IMR-90 (cell line): ENCODE results near the gene DISP2. TPM values are rescaled to one million over a fixed set of nuclear protein-coding genes. Genes with fewer than 3 reads are reported as not detected.
A peak's percentile ranks its signal among the peaks of the same experiment; 100 is the strongest.

Source experiments
- ATAC-seq: fragments of 200-7000 bp; cut with Tn5 transposase; 2 replicates; pipeline ENCODE4 v1.9.1; 2020; ENCODE audit warnings: low read depth, mild to moderate bottlenecking, moderate library complexity
- BruUV-seq: library from RNA; stranded (reverse); fragments of 400-500 nt; replicated peaks from 2 replicates; lab custom pipeline; 2021; lab: Mats Ljungman, UMichigan
- CTCF ChIA-PET: fragments of 300-600 bp; formaldehyde crosslinking; extraction: SDS; loops from one replicate; lab custom pipeline; 2021; ENCODE audit warnings: antibody characterized with exemption; lab: Yijun Ruan, JAX
- POLR2A ChIA-PET: fragments of 300-600 bp; sonication (Branson Sonifier 250); formaldehyde crosslinking; loops from one replicate; lab custom pipeline; 2022; ENCODE audit warnings: antibody characterized with exemption; ENCODE audit not compliant: unreplicated experiment; lab: Charles Lee
- DNase-seq: peaks from one replicate; pipeline ENCODE4 v3.0.0; 2013
- H2AFZ ChIP-seq: replicated peaks from 2 replicates; pipeline ENCODE3; 2013; ENCODE audit warnings: low read length, mild to moderate bottlenecking; ENCODE audit not compliant: poor library complexity
- H2AK5ac ChIP-seq: 2 replicates; pipeline ENCODE4 v1.6.1; 2013; ENCODE audit warnings: low read depth, low read length, inconsistent platforms
- H2AK9ac ChIP-seq: replicated peaks from 2 replicates; pipeline ENCODE3; 2013; ENCODE audit warnings: mild to moderate bottlenecking, low read depth, low read length, moderate library complexity; ENCODE audit not compliant: poor library complexity
- H2BK120ac ChIP-seq: 2 replicates; pipeline ENCODE4 v1.6.1; 2013; ENCODE audit warnings: low read depth, low read length, inconsistent platforms
- H2BK15ac ChIP-seq: 3 replicates; pipeline ENCODE4 v1.6.1; 2013; ENCODE audit warnings: low read depth, low read length, inconsistent platforms
- H2BK20ac ChIP-seq: 2 replicates; pipeline ENCODE4 v1.6.1; 2013; ENCODE audit warnings: low read depth, mild to moderate bottlenecking, inconsistent platforms, low read length, moderate library complexity
- H2BK5ac ChIP-seq: 2 replicates; pipeline ENCODE4 v1.6.1; 2013; ENCODE audit warnings: mild to moderate bottlenecking, low read depth, low read length, inconsistent platforms; ENCODE audit not compliant: poor library complexity, severe bottlenecking
- H3K14ac ChIP-seq: replicated peaks from 2 replicates; pipeline ENCODE4 v1.6.1; 2013; ENCODE audit warnings: low read depth, low read length, inconsistent platforms
- H3K18ac ChIP-seq: 2 replicates; pipeline ENCODE4 v1.6.1; 2013; ENCODE audit warnings: low read depth, low read length, control low read depth
- H3K23ac ChIP-seq: 2 replicates; pipeline ENCODE4 v1.6.1; 2013; ENCODE audit warnings: low read depth, low read length, inconsistent platforms
- H3K27ac ChIP-seq: 2 replicates; pipeline ENCODE4 v1.5.1; 2013; ENCODE audit warnings: mild to moderate bottlenecking, control low read depth, low read length; ENCODE audit not compliant: insufficient read depth
- H3K27me3 ChIP-seq: 2 replicates; pipeline ENCODE4 v1.6.1; 2013; ENCODE audit warnings: low read length; ENCODE audit not compliant: control insufficient read depth, insufficient read depth
- H3K36me3 ChIP-seq: 2 replicates; pipeline ENCODE4 v1.6.1; 2013; ENCODE audit warnings: low read length, mixed read lengths; ENCODE audit not compliant: control insufficient read depth, insufficient read depth
- H3K4ac ChIP-seq: 2 replicates; pipeline ENCODE4 v1.6.1; 2013; ENCODE audit warnings: low read depth, low read length, inconsistent platforms
- H3K4me1 ChIP-seq: 2 replicates; pipeline ENCODE4 v1.6.1; 2013; ENCODE audit warnings: low read length, mixed read lengths; ENCODE audit not compliant: control insufficient read depth, insufficient read depth
- H3K4me2 ChIP-seq: 2 replicates; pipeline ENCODE4 v1.6.1; 2013; ENCODE audit warnings: low read depth, mild to moderate bottlenecking, control low read depth, low read length, moderate library complexity
- H3K4me3 ChIP-seq: 2 replicates; pipeline ENCODE4 v1.5.1; 2013; ENCODE audit warnings: low read depth, mild to moderate bottlenecking, control low read depth, low read length, moderate library complexity; ENCODE audit not compliant: insufficient read depth
- H3K56ac ChIP-seq: 2 replicates; pipeline ENCODE4 v1.6.1; 2013; ENCODE audit warnings: low read length, inconsistent platforms; ENCODE audit not compliant: insufficient read depth; ENCODE audit errors: extremely low read depth
- H3K79me1 ChIP-seq, 2 experiments: 2 replicates each; pipeline ENCODE4 v1.6.1; 2013; ENCODE audit warnings: low read length in 2 of 2, inconsistent platforms in 1 of 2, low read depth in 1 of 2
- H3K9ac ChIP-seq: 2 replicates; pipeline ENCODE4 v1.6.1; 2013; ENCODE audit warnings: low read depth, low read length, control low read depth
- H3K9me1 ChIP-seq: 2 replicates; pipeline ENCODE4 v1.6.1; 2013; ENCODE audit warnings: low read length, inconsistent platforms; ENCODE audit not compliant: insufficient read depth
- H3K9me3 ChIP-seq: 2 replicates; pipeline ENCODE4 v1.6.1; 2013; ENCODE audit warnings: low read length; ENCODE audit not compliant: control insufficient read depth, insufficient read depth
- H4K20me1 ChIP-seq: 2 replicates; pipeline ENCODE4 v1.6.1; 2013; ENCODE audit warnings: low read length, inconsistent platforms; ENCODE audit not compliant: insufficient read depth
- H4K5ac ChIP-seq: 2 replicates; pipeline ENCODE4 v1.6.1; 2013; ENCODE audit warnings: mild to moderate bottlenecking, low read depth, low read length, control low read depth
- H4K8ac ChIP-seq, 2 experiments: 2 replicates each; pipeline ENCODE4 v1.6.1; 2013; ENCODE audit warnings: low read depth in 2 of 2, low read length in 2 of 2, control low read depth in 1 of 2, inconsistent platforms in 1 of 2
- H4K91ac ChIP-seq: 2 replicates; pipeline ENCODE4 v1.6.1; 2013; ENCODE audit warnings: low read depth, low read length, inconsistent platforms; ENCODE audit not compliant: insufficient read depth
- BHLHE40 ChIP-seq: fragments of 150-350 bp; IDR thresholded peaks from 2 replicates; pipeline ENCODE4 v1.6.1; 2016; ENCODE audit warnings: mild to moderate bottlenecking, low read depth, low read length
- CEBPB ChIP-seq: IDR thresholded peaks from 2 replicates; pipeline ENCODE4 v1.6.1; 2012; ENCODE audit warnings: low read depth, low read length, improper control_type of control experiment
- CHD1 ChIP-seq: IDR thresholded peaks from 2 replicates; pipeline ENCODE4 v1.6.1; 2012; ENCODE audit warnings: low read depth, low read length, improper control_type of control experiment
- CTCF ChIP-seq: conservative IDR thresholded peaks from 2 replicates; pipeline ENCODE4 v1.5.1; 2012; ENCODE audit warnings: mild to moderate bottlenecking, low read depth, low read length, improper control_type of control experiment
- ELK1 ChIP-seq: fragments of 150-350 bp; IDR thresholded peaks from 2 replicates; pipeline ENCODE4 v1.6.1; 2016; ENCODE audit warnings: low read depth, mild to moderate bottlenecking, low read length, moderate library complexity, borderline replicate concordance
- FOS ChIP-seq: fragments of 150-350 bp; IDR thresholded peaks from 2 replicates; pipeline ENCODE4 v1.6.1; 2016; ENCODE audit warnings: low read depth, low read length
- MAFK ChIP-seq: IDR thresholded peaks from 2 replicates; pipeline ENCODE4 v1.6.1; 2012; ENCODE audit warnings: low read depth, low read length, improper control_type of control experiment
- MAZ ChIP-seq: IDR thresholded peaks from 2 replicates; pipeline ENCODE4 v1.6.1; 2012; ENCODE audit warnings: low read depth, mild to moderate bottlenecking, low read length, improper control_type of control experiment, moderate library complexity, borderline replicate concordance
- MXI1 ChIP-seq: IDR thresholded peaks from 2 replicates; pipeline ENCODE4 v1.6.1; 2012; ENCODE audit warnings: low read depth, mild to moderate bottlenecking, low read length, moderate library complexity, borderline replicate concordance
- NFE2L2 ChIP-seq: fragments of 150-350 bp; IDR thresholded peaks from 2 replicates; pipeline ENCODE4 v1.6.1; 2016; ENCODE audit warnings: low read depth, mild to moderate bottlenecking, low read length
- POLR2A ChIP-seq: IDR thresholded peaks from 2 replicates; pipeline ENCODE4 v1.6.1; 2012; ENCODE audit warnings: mild to moderate bottlenecking, low read depth, low read length
- RAD21 ChIP-seq: IDR thresholded peaks from 2 replicates; pipeline ENCODE4 v1.6.1; 2012; ENCODE audit warnings: low read length, improper control_type of control experiment
- RCOR1 ChIP-seq: IDR thresholded peaks from 2 replicates; pipeline ENCODE4 v1.6.1; 2012; ENCODE audit warnings: mild to moderate bottlenecking, low read length, improper control_type of control experiment; ENCODE audit not compliant: insufficient replicate concordance
- RFX5 ChIP-seq: IDR thresholded peaks from 2 replicates; pipeline ENCODE4 v1.8.0; 2012; ENCODE audit warnings: low read depth, mild to moderate bottlenecking, low read length, moderate library complexity
- SMC3 ChIP-seq: fragments of 150-350 bp; IDR thresholded peaks from 2 replicates; pipeline ENCODE4 v1.6.1; 2016; ENCODE audit warnings: low read depth, mild to moderate bottlenecking, antibody characterized with exemption, low read length, moderate library complexity
- USF2 ChIP-seq: fragments of 150-350 bp; IDR thresholded peaks from 2 replicates; pipeline ENCODE4 v1.6.1; 2017; ENCODE audit warnings: mild to moderate bottlenecking, antibody characterized with exemption, low read length, low read depth
- WGBS, 2 experiments: methylation state at CpG; one replicate each; pipeline versions ENCODE4 v1.1.5 to v1.1.7; 2013; ENCODE audit warnings: missing lambda C conversion rate in 2 of 2; ENCODE audit not compliant: insufficient read length in 1 of 2; ENCODE audit errors: extremely low coverage in 2 of 2; 5-methylcytosine and 5-hydroxymethylcytosine counted together
- dilution Hi-C: fragments of 300-500 bp; cut with HindIII; formaldehyde crosslinking; loops from one replicate; pipeline ENCODE4 v1.14.3; 2018; ENCODE audit warnings: low sequenced_read_pairs; ENCODE audit not compliant: unreplicated experiment
- in situ Hi-C: fragments of 300-500 bp; cut with MboI; formaldehyde crosslinking; loops from 3 replicates; pipeline ENCODE4 v1.14.3; 2019; ENCODE audit warnings: low sequenced_read_pairs, inconsistent platforms, mixed read lengths
- intact Hi-C: fragments of 100-400 bp; cut with micrococcal nuclease; formaldehyde crosslinking; loops from 2 replicates; pipeline ENCODE4 v1.10.0; 2022
- polyA plus RNA-seq, 3 experiments: library from polyadenylated mRNA; depleted of rRNA; stranded (reverse); fragments of >200 nt; gene quantifications; 2 replicates each; pipeline ENCODE4 v1.2.3, GENCODE V29; 2012; ENCODE audit warnings: low replicate concordance in 1 of 3
- total RNA-seq: library from RNA; depleted of rRNA; stranded (reverse); fragments of >200 nt; gene quantifications from 2 replicates; pipeline ENCODE4 v1.2.3, GENCODE V29; 2012

DISP2 gene
- total and polyA plus RNA-seq, 2 of the 4 experiments (the other 2 are of a cell fraction), result 0.34 to 0.36 TPM

DNA sequence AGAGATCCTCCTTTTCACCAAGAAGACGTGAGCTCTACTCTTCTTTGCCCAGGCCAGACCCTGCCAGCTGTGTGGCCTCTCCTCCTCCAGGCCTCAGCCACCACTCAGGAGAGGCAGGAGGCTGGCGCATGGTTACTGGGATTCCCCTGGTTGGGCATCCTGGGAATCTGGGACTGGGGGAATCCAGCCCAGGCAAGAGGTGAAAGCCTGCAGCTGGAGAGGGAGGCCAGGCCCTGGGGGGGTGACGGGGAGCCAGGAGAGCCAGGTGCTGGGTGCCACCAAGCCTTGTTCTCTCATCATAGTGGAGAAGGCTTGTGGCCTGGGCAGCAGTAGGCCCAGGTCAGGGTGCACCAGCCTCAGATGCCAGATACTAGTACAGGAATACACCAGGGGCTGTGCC is 23.5 kb upstream of the DISP2 start:
- peaks cover 38% of the 10 kb centered on the region for H3K4me1 ChIP-seq
- no peak overlapping the region; the same call in 2 of the 3 replicates for H2BK15ac ChIP-seq
- ChIA-PET POLR2A (no interaction called here), CTCF (interaction anchor here (0.7 to 1.0 kb wide), 2 partner anchors 10 to 14 kb away, joined by 4 to 5 read pairs; no protein-coding TSS in a partner anchor)
- H3K9me1 ChIP-seq, result peaks cover 34% of the 10 kb centered on the region
- dilution Hi-C loops, result no loop called here
- H3K4me2 ChIP-seq, result no peak overlapping the region
- H2AFZ ChIP-seq, result peak overlapping the region; percentile 38
- in situ Hi-C loops, result no loop called here
- H3K9ac ChIP-seq, result peak overlapping the region; percentile 8; the same call in 1 of the 2 replicates
- no peak for ATAC-seq
- H3K27me3 ChIP-seq, result no peaks in the 10 kb centered on the region
- peak overlapping the region; percentile 60; the same call in 1 of the 2 replicates for H3K14ac ChIP-seq
- H2AK5ac ChIP-seq, result peak overlapping the region; percentile 87
- intact Hi-C loops, result no loop called here
- H3K18ac ChIP-seq, result peak overlapping the region; percentile 26; the same call in 1 of the 2 replicates
- peak overlapping the region; percentile 67 for H3K4ac ChIP-seq
- H3K79me1 ChIP-seq, result peaks cover 24 to 81% of the 10 kb centered on the region in 2 experiments; a peak in 3 of 4 replicates
- H4K91ac ChIP-seq, result peak overlapping the region; percentile 70; the same call in 1 of the 2 replicates
- BruUV-seq, result no TSS peak
- WGBS, 2 experiments, result 100% methylated on average over 1 of the region's 3 CpGs; no CpG with 5 or more reads in 1 of the 2 experiments
- peak overlapping the region; percentile 36 to 55; a peak in 2 of 4 replicates for H4K8ac ChIP-seq
- peak overlapping the region; percentile 60 for H3K27ac ChIP-seq
- H3K4me3 ChIP-seq, result no peak overlapping the region
- H2BK5ac ChIP-seq, result peak overlapping the region; percentile 87
- no peaks in the 10 kb centered on the region for H3K9me3 ChIP-seq
- peak overlapping the region; percentile 66; the same call in 1 of the 2 replicates for H2BK120ac ChIP-seq
- H4K5ac ChIP-seq, result no peak overlapping the region; the same call in 1 of the 2 replicates
- TF ChIP-seq CHD1, result no peak
- no peak for TF ChIP-seq USF2
- no peak for TF ChIP-seq FOS
- TF ChIP-seq MXI1, result no peak
- TF ChIP-seq RCOR1, result no peak
- no peak for TF ChIP-seq ELK1
- TF ChIP-seq NFE2L2, result no peak
- no peak for TF ChIP-seq RFX5
- no peak for TF ChIP-seq CTCF
- no peak for TF ChIP-seq SMC3
- no peak for TF ChIP-seq POLR2A
- TF ChIP-seq CEBPB, result no peak
- TF ChIP-seq MAZ, result no peak
- TF ChIP-seq RAD21, result no peak
- TF ChIP-seq MAFK, result no peak
- TF ChIP-seq BHLHE40, result no peak
- H2BK20ac ChIP-seq, result no peak overlapping the region
- H4K20me1 ChIP-seq, result peaks cover 3% of the 10 kb centered on the region; the same call in 1 of the 2 replicates
- DNase-seq, result no peak
- H3K23ac ChIP-seq, result peak overlapping the region; percentile 77; the same call in 1 of the 2 replicates
- H2AK9ac ChIP-seq, result peak overlapping the region; percentile 84
- peaks cover 19% of the 10 kb centered on the region for H3K36me3 ChIP-seq
- H3K56ac ChIP-seq, result no peak overlapping the region
